Measurements from ENCODE around the gene TMEM168. TPM values are rescaled to one million over a fixed set of nuclear protein-coding genes. Genes with fewer than 3 reads are reported as not detected.
A peak's percentile ranks its signal among the peaks of the same experiment; 100 is the strongest.

Gene TMEM168
- total and polyA plus RNA-seq, 2 of the 13 experiments (the other 11 are each of a cell fraction or from before 2014, with no cell fraction given) = 8.7 to 15.7 TPM

- TF ChIP-seq ZIK1 (CRISPR knock-in tag; IDR thresholded peaks at IDR 0.05; ENCODE audit: borderline replicate concordance, low read depth) = no peak
- no peak for TF ChIP-seq ZNF557 (CRISPR knock-in tag; IDR thresholded peaks at IDR 0.05)
- TF ChIP-seq ZNF501 (CRISPR knock-in tag; IDR thresholded peaks at IDR 0.05) = peak; percentile 88
- TF ChIP-seq ARHGAP35 (CRISPR knock-in tag; IDR thresholded peaks at IDR 0.05; ENCODE audit: borderline replicate concordance) = no peak
- no peak for TF ChIP-seq BHLHE40 (IDR thresholded peaks at IDR 0.05; ENCODE audit: low read length)
- no peak for TF ChIP-seq KLF9 (CRISPR knock-in tag; IDR thresholded peaks at IDR 0.05; ENCODE audit: low read depth)
- TF ChIP-seq AGO2 (optimal IDR thresholded peaks at IDR 0.05; ENCODE audit: low read depth, low read length) = peak; percentile 59
- TF ChIP-seq ZNF776 (CRISPR knock-in tag; IDR thresholded peaks at IDR 0.05) = no peak
- no peak for TF ChIP-seq SRY (CRISPR knock-in tag; IDR thresholded peaks at IDR 0.05)
- peak; percentile 51; the same call in 1 of the 2 replicates for TF ChIP-seq ZNF552 (CRISPR knock-in tag; IDR thresholded peaks at IDR 0.05; ENCODE audit: borderline replicate concordance)
- TF ChIP-seq, protein P1, sequence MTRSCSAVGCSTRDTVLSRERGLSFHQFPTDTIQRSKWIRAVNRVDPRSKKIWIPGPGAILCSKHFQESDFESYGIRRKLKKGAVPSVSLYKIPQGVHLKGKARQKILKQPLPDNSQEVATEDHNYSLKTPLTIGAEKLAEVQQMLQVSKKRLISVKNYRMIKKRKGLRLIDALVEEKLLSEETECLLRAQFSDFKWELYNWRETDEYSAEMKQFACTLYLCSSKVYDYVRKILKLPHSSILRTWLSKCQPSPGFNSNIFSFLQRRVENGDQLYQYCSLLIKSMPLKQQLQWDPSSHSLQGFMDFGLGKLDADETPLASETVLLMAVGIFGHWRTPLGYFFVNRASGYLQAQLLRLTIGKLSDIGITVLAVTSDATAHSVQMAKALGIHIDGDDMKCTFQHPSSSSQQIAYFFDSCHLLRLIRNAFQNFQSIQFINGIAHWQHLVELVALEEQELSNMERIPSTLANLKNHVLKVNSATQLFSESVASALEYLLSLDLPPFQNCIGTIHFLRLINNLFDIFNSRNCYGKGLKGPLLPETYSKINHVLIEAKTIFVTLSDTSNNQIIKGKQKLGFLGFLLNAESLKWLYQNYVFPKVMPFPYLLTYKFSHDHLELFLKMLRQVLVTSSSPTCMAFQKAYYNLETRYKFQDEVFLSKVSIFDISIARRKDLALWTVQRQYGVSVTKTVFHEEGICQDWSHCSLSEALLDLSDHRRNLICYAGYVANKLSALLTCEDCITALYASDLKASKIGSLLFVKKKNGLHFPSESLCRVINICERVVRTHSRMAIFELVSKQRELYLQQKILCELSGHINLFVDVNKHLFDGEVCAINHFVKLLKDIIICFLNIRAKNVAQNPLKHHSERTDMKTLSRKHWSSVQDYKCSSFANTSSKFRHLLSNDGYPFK (CRISPR knock-in tag; IDR thresholded peaks at IDR 0.05; ENCODE audit: borderline replicate concordance) = peak; percentile 90; the same call in 1 of the 2 replicates
- TF ChIP-seq HNF1A (IDR thresholded peaks at IDR 0.05; ENCODE audit: low read depth) = no peak
- TF ChIP-seq HNF1A (CRISPR knock-in tag; IDR thresholded peaks at IDR 0.05; ENCODE audit: borderline replicate concordance) = peak; percentile 53; the same call in 1 of the 2 replicates
- 0 out of 2 replicates have a peak, but pooled peaks have one; percentile 31 for TF ChIP-seq ARID2 (CRISPR knock-in tag; IDR thresholded peaks at IDR 0.05; ENCODE audit: borderline replicate concordance)
- no peak for TF ChIP-seq ZNF709 (CRISPR knock-in tag; IDR thresholded peaks at IDR 0.05)
- TF ChIP-seq ZNF777 (CRISPR knock-in tag; IDR thresholded peaks at IDR 0.05) = peak; percentile 99
- peak; percentile 35; the same call in 1 of the 2 replicates for TF ChIP-seq ZBTB14 (CRISPR knock-in tag; IDR thresholded peaks at IDR 0.05)
- TF ChIP-seq, protein P2, sequence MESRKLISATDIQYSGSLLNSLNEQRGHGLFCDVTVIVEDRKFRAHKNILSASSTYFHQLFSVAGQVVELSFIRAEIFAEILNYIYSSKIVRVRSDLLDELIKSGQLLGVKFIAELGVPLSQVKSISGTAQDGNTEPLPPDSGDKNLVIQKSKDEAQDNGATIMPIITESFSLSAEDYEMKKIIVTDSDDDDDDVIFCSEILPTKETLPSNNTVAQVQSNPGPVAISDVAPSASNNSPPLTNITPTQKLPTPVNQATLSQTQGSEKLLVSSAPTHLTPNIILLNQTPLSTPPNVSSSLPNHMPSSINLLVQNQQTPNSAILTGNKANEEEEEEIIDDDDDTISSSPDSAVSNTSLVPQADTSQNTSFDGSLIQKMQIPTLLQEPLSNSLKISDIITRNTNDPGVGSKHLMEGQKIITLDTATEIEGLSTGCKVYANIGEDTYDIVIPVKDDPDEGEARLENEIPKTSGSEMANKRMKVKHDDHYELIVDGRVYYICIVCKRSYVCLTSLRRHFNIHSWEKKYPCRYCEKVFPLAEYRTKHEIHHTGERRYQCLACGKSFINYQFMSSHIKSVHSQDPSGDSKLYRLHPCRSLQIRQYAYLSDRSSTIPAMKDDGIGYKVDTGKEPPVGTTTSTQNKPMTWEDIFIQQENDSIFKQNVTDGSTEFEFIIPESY (CRISPR knock-in tag; IDR thresholded peaks at IDR 0.05) = no peak
- TF ChIP-seq SALL2 (CRISPR knock-in tag; IDR thresholded peaks at IDR 0.05) = no peak
Measured at GRCh38 chr7:112789817-112790585, at the start of gene TMEM168 (continued).
